HG03280 (cell line): ENCODE measurements around the gene SEMA4B.
"Not testable (repeated sequence)": the region's sequence is repeated elsewhere in the genome, so short reads cannot be mapped to it uniquely, and the experiment has no call there.

Experiments
- ATAC-seq: cut with Tn5 transposase; IDR thresholded peaks from one replicate; pipeline ENCODE4 v1.9.1; 2021; ENCODE audit warnings: mild to moderate bottlenecking, moderate library complexity; ENCODE audit not compliant: unreplicated experiment

The SEMA4B gene

GRCh38 chr15:90178468-90179435 lies 22.4 kb upstream of the SEMA4B start:
- ATAC-seq: no peak

DNA sequence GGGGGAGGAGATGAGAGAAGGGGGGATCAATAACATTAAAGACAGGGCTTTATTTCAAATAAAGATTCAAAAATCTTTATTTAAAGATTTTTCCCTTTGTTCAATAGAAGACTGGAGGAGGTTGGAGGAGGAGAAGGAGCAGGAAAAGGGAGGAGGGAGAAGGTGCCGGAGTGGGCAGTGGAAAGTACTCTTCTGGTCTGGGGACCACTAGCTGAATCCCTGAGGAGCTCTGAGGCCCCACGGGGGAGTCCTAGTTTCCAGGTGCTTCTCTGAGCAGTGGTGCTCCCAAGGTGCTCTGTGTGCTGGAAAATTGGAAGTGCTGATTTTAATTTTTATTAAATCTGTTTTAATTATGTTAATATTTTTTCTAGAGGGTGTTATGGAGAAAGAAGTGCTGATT lies 19.4 kb upstream of the SEMA4B start:
- ATAC-seq: no peak

- ATAC-seq: peak; percentile 50
These were observed 16.9 kb upstream of the SEMA4B start for GRCh38 chr15:90184119-90184785.

GRCh38 chr15:90184786-90185704 lies 16.1 kb upstream of the SEMA4B start:
- peak; percentile 67 for ATAC-seq

DNA sequence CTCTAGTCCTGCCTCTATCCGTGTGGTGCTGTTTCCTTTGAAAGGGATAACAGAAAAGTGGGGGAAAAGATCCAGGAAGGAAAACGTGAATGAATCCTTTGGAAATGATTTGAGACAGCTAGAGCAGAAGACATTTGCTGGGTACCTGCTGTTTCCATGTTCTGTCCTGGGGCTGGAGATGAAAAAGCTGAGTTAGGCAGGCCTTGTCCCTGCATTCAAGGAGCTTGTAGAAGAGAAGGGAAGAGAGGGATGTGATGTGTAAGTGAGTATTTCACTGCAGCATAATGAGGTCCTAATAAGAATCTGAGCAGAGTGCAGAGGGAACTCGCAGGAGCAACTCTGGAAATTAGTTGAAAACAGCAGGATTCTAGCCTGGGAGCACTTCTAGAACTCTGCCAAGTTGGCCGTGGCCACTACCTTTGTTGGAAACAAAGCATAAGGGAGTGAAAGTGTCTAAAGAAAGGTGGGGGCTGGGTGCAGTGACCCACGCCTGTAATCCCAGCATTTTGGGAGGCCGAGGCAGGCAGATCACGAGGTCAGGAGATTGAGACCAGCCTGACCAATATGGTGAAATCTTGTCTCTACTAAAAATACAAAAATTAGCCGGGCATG lies 13.8 kb upstream of the SEMA4B start:
- ATAC-seq: no peak

- not testable (repeated sequence) for ATAC-seq
These were observed 13.1 kb upstream of the SEMA4B start for GRCh38 chr15:90188065-90188464.

GRCh38 chr15:90188914-90189748 lies 12.0 kb upstream of the SEMA4B start:
- ATAC-seq: no peak

DNA sequence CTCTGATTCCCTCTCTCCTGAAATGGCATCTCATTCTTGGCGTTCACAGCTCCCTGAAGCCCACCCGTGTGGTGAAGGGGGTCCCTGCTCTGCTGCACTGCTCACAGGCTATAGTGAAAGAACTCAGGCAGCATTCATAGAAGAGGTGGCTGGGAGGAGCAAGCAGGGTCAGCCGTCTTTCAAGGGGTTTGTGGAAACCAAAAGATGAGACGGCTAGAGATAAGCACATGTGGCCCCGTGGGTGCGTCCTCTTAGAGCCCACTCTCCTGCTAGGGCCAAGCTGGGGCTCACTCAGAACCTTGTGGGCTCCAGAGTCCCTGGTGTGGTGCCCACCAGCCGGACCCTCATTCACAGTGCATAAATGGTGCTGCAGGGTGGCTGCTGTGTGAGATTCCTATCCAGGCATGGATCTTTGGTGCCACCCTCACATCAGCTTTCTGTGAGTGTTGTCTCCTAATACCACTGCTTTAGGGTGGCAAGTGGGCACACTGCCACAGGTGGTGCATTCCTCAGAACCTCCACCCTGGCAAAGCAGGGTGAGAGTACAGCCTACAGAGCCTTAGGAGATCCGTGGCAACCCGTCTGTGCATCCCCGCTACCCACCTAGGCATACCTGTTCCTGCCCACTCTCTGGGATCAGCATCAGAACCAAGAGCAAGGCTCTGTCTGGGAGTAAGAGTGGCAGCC lies 11.2 kb upstream of the SEMA4B start:
- ATAC-seq: no peak

- peak; percentile 59 for ATAC-seq
These were observed 10.4 kb upstream of the SEMA4B start for GRCh38 chr15:90190606-90191343.

GRCh38 chr15:90191344-90191687 lies 9.8 kb upstream of the SEMA4B start:
- peak; percentile 35 for ATAC-seq

DNA sequence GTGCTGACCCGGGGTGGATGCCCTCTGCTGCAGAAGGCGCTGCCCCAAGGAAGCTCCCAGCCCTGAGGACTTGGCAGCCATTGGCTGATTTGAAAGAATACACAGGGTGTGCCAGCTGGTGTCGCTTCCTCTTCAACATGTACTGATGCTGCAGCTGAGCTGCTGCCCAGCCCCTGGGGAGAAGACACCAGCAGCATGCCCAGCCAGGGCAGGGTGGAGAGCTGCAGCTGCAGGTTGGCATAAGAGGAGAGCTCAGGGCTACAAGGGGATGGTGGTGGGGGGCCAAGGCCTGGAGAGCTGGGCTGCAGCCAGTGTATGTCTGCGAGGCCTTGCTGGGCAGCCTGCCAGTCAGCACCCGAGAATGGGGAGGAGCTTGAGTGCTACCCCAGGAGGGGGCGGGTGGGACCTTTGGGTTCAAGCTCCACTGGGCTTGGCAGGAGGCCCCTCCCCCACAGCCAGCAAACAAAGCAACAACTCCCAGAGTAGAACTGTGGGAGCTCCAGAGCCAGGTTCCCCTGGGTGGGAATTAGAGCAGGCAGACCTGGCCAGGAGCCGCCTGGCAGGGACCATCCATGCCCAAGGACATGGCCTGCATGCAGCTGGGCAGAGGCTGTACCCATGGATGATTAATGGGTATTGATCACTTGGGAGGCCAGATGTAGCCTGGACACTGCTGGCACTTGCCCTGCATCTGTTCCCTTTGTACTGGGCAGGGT lies 9.2 kb upstream of the SEMA4B start:
- ATAC-seq: peak; percentile 64

GRCh38 chr15:90192961-90193786 lies 8.0 kb upstream of the SEMA4B start:
- ATAC-seq: no peak

- ATAC-seq: no peak
These were observed 6.5 kb upstream of the SEMA4B start for GRCh38 chr15:90194655-90195054.

GRCh38 chr15:90200534-90201129 lies 498 bp upstream of the SEMA4B start:
- ATAC-seq: no peak

GRCh38 chr15:90201944-90202375 lies 830 bp downstream of the SEMA4B start:
- peak; percentile 10 for ATAC-seq

DNA sequence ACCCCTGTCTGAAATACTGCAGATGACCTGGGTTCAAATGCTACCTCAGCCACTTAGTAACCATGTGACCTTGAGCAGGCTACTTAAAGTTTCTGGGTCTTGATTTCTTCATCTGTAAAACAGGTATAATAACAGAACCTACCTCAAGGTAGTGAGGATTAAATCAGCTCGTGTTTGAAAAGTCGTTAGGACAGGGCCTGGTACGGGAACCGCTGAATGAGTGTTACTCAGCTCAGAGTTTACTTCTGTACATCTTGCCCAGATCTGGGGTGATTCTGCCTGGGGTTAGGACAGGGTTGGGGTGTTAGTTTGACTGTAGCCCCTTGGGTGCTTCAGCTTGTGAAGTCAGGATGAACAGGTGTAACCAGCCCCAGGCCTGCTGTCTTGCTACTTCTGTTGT lies 1.8 kb downstream of the SEMA4B start:
- ATAC-seq: no peak

DNA sequence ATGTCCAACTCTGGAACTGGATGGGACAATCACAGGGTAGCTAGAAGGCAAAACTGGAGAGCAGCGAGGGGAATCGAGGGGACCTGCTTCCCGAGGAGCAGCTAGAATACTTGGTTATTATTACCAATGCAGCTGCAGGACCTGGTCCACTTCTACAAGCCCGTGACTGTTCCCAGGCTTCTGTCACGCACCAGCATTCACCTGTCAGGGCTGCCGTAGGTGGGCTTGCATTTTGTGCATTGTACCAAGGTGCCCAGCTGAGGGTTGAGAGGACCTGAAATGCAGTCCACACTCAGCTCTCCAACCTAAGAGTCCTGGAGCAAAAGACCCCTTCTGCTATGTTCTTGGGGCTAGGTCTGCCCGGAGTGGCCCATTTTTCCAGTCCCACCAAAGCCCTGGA lies 2.3 kb downstream of the SEMA4B start:
- no peak for ATAC-seq
